Suppressor macrophage treated with lipopolysaccharide for 4 hours (primary cell): ENCODE results near the gene ENTHD1.
A peak's percentile ranks its signal among the peaks of the same experiment; 100 is the strongest.

Experiments
- DNase-seq: peaks from one replicate; pipeline ENCODE4 v3.0.0-alpha.2; 2020

The ENTHD1 gene

DNA sequence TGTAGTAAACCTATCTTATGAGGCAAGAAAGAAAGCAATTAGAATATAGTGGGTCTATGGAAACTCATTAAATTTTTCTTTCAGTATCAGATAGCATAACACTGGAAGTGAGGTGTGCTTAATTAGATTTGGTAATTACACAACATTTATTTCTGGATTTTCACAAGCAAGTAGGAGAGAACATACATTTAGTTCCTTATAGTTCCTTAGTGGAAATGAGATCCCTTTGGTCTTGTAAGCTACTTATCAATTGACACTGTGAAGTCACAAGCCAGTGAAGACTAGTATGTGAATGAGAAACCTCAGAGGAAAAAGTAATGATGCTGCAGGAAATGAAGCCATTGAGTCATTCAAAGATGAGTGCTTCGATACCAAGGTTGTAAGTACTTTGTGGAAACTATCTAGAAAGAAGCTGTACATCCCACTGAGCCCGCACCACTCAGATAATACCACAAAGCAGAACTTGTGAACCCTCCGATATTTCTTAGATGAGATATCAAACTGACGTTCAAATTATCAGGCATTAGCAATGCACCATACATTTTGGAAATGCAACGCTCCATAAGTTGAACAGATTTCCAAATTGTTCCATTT, 53.5 kb downstream of the ENTHD1 start:
- DNase-seq, result no peak

DNA sequence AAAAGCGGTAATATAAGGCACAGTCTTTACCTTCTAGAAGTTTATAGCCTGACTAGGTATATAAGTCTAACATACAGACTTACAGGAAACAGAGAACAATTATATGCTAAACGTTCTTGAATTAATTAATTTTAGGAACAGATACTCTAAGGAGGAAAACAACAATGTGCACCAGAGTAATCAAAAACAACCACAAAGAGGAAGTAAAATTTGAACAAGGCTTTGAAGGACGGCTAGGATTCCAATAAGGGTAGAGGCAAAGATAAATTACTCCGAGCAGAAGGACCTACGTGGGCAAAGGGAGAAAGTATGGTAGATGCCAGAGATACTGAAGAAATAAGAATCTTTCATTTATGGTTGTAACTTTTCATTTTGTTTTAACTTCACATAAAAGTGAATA, 54.4 kb downstream of the ENTHD1 start:
- DNase-seq, result peak; percentile 27

DNA sequence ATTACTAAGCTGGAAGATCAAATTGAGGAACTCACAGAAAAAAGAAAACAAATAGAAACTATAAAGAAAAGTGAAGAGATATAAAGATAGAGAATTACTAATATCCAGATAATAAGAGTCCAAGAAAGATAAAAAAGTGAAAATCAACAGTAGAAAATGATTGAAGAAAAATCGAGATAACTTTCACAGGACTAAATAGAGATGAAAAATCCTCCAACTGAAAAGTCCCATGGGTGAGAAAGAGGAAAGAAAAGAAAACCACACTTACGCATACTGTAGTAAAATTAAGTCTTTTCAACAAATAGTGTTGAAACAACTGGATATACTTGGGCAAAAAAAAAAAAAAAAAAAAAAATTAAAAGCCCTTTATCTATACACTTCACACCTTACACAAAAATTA, 60.0 kb downstream of the ENTHD1 start:
- DNase-seq, result no peak

DNA sequence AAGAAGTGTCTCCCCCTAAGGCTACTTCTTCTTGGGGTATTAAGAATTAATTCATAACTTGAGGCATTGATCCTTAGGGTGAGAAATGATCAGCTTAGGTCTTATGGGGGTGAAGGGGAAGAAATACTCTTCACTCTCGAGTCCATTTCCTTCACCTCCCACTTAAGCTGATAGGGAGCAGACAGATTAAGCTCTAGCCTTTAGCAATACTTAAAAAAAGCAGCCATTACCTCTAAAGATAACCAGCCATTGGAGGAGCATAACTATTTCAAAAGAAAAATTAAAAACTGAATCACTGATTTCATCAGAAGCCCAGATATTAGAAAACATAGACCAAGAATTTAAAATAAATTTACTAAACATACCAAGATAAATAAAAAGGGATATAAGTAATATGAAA, 60.5 kb downstream of the ENTHD1 start:
- DNase-seq, result no peak

DNA sequence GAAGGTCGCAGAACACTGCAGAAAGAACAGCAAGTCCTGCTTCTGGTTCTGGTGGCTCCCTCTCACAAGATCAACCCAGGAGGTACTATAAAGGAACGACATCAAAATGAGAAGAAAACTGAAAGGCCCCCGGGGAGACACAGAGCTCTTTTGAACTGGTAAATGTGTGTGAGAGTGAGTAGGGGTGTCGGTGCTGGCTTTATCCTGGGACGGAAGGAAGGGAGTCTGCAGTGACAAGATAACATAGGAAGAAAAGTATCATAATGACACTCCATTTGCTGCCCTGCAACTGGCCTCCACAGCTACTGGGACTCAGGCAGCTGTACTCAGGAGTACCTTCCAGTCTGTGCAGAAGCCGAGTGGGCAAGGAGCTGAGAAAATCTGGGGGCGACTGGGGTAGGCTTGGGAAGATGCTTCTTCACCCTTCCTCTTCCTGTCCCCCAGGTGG, 60.9 kb downstream of the ENTHD1 start:
- no peak for DNase-seq

DNA sequence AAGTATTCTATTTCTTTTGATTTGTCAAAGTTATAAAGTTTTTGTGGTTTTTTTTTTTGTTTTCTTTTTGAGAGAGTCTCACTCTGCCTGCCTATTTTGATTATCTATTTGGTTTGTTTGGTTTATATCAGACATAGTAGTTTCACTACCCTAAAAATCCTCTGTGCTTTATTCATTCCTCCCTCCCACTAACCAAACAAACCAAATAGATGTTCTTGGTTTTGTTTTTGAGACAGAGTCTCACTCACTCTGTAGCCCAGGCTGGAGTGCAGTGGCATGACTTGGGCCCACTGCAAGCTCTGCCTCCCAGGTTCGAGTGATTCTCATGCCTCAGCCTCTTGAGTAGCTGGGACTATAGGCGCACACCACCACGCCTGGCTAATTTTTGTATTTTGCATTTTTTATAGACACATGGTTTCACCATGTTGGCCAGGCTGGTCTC, 67.9 kb downstream of the ENTHD1 start:
- DNase-seq, result peak; percentile 5

DNA sequence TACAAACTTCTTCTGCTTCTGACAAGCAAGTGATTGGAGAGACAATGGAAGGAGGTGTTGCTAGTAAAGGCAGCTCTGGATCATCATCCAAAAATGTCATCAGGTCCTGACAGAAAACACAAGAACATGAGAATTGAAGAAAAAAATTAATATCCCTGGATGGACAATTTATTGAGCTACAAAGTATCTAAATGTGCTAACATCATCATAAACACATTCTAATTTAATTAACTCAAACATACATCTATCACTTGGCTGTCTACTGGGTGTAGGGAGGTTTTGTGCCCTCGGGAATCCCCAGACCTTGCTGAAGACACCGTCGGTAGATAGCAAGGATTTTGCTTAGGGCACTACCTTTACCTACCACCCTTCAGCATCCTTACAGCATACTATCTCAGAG, 72.6 kb downstream of the ENTHD1 start:
- no peak for DNase-seq

DNA sequence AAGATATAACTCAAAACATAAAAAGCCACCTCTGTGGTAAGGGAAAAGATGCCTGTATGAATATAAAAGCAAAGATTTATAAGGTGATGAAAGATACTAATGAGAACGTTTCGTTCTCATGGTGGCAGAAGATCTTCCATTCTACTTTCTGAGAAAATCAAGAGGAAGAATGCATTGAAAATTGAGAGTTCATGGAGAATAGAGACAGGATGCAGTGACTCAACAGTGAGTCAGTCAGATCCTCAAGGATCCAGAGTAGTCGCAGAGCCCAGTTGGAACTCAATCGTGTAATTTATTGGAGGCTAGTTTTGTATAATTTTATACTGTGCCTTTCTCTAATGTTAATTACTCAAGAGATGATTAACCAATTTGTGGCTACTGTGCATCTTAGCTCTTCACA, 73.3 kb downstream of the ENTHD1 start:
- peak; percentile 19 for DNase-seq

DNA sequence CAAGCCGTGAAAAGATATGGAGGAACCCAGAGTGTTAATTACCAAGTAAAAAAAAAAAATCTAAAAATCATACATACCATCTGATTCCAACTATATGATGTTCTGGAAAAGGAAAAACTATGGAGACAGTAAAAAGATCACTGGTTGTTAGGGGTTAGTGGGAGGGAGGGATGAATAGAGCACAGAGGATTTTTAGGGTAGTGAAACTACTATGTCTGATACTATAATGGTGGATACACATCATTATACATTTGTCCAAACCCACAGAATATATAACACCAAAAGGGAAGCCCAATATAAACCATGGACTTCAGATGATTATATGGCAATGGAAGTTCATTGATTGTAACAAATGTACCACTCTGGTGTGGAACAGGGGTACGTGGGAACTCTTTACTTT, 74.1 kb downstream of the ENTHD1 start:
- DNase-seq, result peak; percentile 23

DNA sequence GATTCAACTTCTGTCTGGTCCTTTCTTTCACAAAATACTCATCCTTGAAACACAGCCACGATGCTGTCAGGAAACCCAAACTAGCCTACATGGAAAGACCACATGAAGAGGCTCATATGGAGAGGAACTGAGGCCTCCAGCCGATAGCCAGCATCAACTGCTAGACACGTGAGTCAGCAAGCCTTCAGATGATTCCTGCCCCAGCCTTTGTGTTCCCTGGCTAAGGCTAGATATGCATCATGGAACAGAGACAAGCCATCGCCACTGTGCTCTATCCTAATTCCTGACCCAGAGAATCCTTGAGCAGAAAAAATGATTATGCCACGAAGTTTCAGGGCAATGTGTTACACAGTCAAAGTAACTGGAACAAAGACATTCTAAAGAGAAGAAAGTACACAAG, 75.5 kb downstream of the ENTHD1 start:
- DNase-seq, result peak; percentile 10

DNA sequence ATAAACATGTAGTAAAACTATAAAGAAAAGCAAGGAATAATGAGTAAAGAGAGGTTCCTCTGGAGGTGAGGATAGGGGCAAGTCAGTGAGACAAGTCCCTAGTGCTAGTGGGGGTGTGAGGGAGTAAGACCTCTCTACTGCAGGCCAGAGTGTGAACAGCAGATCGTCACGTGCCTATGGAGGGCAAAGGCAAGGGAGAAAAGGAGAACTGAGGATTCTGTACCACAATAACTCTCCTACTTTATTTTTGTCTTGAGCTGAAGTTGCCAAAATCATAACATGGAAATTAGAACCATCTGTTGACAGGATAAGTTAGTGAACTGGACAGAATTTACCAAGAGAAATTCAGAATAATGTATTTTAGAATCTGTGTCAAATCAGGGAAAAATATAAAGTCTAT, 77.6 kb downstream of the ENTHD1 start:
- DNase-seq, result peak; percentile 38

DNA sequence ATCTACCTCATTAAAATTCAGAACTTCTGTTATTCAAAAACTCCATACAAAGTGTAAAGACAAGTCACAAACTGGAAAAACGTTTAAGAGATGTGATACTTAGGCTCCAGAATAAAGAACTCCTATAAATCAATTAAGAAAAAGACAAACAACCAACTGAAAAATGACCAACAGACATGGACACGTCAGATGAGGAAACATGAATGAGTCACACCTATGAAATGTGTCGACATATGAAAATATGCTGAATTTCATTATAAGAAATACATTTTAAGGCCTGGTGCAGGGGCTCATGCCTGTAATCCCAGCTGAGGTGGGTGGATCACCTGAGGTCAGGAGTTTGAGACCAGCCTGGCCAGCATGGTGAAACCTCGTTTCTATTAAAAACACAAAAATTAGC, 78.7 kb downstream of the ENTHD1 start:
- DNase-seq, result peak; percentile 62

DNA sequence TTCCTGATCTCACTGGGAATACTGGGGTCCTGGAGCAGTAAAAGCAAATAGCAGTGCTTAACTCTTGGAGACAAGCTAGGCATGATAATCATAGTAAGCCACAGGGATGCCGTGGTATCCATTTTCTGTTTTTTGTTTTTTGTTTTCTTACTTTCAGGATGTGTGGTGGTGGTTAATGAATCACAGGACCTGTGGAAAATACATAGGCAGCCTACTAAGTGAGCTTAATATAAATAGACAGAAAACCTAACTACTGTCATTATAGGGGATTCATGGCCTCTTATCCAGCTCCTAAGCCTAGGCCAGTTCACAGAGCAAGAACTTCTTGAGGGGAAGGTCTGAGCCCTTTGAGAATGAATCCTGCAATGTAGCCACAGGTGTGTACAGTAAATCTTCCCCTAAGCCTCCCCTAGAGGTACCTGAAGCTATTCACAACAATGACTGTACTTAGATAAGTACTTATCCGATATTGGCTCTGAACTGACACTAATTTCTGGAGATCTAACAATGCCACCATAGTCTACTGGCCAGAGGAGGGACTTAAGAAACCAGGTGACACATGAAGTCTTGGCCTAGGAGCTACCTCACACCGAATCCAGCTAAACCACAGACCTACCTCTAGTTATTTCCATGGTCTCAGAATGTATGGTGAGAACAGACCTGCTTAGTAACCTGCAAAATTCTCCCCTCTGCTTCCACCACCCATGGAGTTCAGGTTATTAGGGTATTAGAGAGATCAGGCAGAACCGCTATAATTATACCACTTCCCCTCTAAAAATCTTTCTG, 83.6 kb downstream of the ENTHD1 start:
- DNase-seq, result no peak

DNA sequence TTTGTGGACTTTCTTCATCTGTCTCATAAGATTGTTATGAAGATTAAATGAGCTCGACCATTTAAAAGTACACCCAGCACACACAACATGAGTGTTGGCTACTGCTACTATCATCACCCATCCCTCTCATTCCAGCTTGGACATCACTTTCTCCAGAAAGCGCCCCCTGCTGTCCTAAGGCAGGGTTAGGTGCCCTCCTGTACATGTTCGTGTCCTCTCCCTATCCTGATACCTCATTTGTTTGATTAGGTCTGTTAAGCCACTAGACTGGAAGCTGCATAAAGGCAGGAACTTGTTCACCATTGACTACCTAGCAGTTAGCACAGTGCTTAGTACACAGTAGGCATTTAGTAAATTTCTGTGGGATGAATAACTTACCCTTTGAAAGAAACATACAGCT, 85.5 kb downstream of the ENTHD1 start:
- peak; percentile 12 for DNase-seq

DNA sequence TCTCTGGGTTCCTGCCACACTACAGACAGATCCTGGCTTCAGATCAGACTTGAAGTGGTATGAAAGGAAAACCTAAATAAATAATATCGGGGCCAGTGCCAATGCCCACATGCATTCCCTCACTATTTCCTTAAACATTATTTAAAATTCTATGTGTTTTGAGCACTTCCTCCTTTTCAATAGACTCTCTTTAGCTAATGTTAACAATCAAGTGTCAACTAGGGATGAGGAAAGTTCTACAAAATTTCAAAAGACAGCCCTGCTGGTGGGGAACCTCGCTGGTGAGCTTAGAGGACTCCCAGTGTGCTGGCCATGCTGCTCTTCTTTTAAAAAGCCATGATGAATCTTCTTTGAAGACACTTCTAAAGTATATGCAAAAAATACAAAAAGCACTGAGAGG, 87.5 kb downstream of the ENTHD1 start:
- no peak for DNase-seq

DNA sequence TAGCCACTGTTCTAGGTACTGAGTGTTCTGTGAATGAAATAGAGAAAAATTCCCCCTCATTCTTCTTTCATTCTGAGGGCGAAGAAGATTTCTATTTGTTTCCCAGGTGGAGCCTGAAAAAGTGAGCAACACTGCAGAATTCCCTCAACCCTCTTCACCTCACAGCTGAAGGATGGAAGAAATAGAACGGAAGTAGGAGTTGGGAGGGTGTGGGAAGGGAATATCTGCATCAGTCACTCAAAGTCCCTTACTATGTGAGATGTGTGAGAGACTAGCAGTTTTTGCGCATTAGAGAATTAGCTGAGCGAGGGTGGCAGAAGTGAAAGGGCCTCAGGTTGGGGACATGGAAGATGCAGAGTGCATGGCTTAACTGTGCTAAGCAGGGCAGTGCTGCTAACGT, 88.4 kb downstream of the ENTHD1 start:
- no peak for DNase-seq

DNA sequence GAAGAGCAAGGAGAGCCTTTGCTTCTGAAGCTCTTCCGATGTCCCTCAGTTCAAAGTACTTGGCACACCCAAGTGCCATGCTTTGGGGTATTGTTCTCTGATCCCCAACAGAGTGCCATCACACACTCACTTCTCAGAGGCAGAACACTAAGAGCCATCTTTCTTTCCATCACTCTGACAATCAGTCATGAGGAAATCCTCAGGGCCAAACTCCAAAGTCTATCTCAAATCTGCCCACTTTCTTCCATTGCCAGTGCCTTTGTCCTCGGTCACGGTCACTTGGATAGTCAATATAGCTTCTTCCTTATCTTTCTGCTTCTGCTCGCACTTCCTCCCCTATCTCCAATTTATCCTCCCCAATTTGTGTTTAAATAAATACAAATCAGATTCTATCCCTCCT, 90.9 kb downstream of the ENTHD1 start:
- no peak for DNase-seq

DNA sequence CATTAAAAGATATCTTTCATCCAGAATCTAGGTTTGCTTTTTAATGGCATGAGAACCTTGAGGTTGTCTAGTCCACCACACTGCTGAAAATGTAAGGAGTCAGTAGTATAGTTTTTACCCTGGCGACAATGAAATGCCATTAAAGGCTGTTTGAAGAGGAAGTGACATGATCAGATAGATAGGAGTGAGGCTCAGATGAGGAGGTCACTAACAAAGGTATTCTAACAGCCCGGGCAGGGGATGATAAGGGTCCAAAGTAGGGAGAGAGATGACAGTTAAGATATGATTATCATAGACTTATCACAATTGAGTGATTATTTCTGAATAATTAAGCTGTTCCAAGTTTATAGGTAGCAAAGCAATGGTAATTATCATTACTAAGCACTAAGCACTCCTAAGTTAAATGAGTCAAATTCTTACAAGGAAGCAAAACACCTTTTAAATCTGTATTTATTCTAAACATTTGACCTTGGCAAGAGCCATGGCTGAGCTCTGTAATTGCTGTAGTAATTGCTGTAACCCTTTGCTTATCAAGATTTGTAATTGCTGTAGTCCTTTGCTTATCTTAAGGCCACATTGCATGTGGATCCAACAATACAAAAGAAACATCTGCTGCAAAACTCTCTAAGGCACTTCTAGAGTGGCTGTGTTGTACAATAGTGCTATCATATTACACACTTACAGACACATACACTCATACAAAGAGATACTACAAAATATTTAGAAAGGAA, 92.6 kb downstream of the ENTHD1 start:
- DNase-seq, result no peak

DNA sequence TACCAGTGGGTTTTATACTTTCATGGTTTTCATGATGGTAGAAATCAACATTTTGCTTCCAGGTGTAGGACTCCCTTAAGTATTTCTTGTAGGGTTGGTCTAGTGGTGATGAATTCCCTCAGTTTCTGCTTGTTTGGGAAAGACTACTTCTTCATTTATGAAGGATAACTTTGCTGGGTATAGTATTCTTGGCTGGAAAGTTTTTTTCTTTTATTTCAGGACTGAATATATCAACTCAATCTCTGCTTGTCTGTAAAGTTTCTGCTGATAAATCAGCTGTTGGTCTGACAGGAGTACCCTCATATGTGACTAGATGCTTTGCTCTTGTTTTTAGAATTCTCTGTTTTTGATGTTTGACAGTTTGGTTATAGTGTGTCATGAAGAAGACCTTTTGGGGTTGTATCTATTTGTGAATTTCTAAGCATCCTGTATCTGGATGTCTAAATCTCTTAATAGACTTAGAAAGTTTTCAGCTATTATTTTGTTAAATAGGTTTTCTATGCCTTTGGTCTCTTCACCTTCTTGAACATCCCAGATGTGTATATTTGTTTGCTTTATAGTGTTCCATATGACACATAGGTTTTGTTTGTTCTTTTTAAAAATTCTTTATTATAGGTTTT, 95.9 kb downstream of the ENTHD1 start:
- no peak for DNase-seq

DNA sequence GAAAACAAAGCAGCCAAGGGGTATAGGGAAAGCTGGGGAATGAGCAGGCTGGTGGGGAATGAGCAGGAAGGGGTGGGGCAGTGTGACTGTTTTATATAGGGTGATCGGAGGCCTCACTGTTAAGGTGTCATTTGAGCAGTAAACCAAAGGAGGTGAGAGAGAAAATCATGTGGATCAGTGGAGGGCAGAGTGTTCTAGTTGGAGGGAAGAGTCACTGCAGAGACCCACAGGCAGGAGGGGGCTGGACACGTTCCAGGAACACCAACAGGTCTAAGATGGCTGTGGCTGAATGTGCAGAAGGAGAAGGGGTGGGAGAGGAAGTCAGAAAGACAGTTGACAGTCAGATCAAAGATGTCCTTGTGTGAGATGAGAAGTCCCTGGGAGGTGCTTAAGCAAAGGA, 103.8 kb downstream of the ENTHD1 start:
- DNase-seq, result no peak

DNA sequence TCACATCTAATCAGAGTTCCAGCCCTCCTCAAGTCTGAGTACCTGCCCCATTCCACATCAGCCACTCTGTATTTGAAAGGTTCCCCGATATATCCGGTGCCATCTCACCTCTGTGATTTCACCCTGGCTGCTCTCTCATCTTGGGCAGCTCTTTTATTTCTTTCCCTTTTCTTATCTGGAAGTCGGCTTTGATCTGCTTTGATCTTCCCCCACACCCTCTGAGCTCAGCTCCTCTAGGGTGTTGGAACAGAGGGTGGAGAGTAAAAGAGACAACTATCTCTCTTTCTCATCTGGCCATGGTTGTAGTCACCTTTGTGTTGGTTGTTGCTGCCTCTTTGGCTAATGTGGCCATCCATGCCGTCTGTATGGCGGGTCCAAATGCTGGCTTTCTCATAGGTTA, 108.3 kb downstream of the ENTHD1 start:
- DNase-seq, result no peak

DNA sequence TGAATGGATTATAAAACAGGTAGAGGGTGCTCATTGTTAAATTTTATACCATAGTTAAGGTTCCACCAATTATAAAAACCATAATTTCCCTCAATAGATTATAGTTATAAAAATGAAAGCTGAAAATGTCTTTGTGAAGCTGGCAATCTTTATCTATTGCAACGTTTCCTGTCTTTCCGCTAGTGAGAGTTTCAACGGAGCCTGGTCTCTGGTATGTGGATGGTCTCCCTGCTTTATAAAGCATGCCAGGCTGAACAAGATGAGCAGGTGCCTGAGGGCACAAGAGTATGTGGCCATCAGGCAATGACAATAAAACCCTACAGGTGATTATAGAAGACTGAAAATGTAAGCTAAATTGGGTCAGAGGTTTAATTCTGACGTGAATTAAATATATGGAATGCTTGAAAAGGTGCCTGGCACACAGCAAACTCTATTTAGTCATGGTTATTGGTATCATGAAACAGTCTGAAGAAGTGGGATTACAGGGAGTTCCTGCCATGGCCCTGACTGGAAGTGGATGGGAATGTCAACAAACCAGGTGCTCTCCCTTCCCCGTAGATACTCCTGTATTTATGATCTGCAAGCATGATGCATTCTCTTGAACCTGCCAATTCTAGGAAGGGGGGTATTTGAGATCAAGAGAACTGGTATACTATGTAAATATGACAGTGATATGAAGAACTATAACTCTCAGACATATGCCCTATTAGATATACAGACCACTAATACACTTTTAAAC, 115.7 kb downstream of the ENTHD1 start:
- DNase-seq, result no peak
